ENCODE measurements around the gene SS18. TPM values are rescaled to one million over a fixed set of nuclear protein-coding genes. Genes with fewer than 3 reads are reported as not detected.

The SS18 gene
- total RNA-seq, 2 experiments from 2014 or later, result 59.3 to 64.5 TPM

DNA sequence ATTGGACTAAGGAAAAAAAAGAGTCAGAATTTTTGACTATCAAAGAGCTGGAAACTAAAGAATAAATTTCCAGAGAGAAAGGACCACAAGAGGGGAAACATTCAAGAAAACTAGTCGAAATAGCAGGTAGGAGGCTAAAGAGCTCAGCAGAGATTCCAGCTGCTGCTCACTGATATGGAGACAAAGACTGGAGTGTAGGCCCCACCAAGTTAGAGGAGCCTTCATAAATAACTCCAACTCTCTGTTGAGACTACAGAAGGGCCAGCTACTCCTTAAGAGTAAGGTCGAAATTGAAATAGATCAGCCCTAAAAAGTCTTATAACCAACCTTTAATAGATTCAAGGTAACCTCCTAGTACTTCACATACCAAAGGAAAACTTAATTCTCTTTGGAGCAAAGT is 31.1 kb downstream of the SS18 start:
- no peak for DNase-seq
- Mint-ChIP-seq H3K9me3 (ENCODE audit: insufficient read depth) (no peaks in the 10 kb centered on the region), H3K27me3 (ENCODE audit: low read depth) (no peaks in the 10 kb centered on the region), H3K36me3 (ENCODE audit: low read depth) (peaks cover 37% of the 10 kb centered on the region), H3K27ac (no peak overlapping the region), H3K4me3 (no peak overlapping the region), H3K4me1 (ENCODE audit: low read depth) (peaks cover 3% of the 10 kb centered on the region)
- ATAC-seq, result no peak
- CTCF ChIA-PET, result no interaction called here
- POLR2A ChIA-PET, result no interaction called here

DNA sequence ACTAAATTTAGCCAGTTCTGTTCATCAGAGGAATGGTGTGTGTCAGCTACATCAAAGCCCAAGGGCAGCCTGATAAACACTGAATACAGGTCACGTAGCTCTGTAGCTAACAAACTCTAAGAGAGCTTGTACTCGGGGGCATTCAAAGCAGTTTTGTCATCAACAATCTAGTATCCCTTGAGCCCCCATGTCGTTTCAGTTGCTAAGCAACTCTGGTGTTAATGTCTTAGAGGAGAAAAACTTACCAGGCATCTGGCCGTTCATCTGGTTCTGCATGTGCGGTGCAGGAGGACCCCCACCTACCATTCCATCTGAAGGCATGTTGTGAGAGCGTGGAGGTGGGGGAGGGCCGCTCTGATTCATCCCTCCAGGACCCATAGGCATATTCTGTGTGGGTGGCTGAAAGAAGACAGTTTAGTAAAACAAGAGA is 33.1 kb downstream of the SS18 start:
- H3K27ac Mint-ChIP-seq, result no peak overlapping the region
- no peaks in the 10 kb centered on the region for H3K9me3 Mint-ChIP-seq (ENCODE audit: insufficient read depth)
- no peak overlapping the region for H3K4me3 Mint-ChIP-seq
- H3K36me3 Mint-ChIP-seq (ENCODE audit: low read depth), result peaks cover 46% of the 10 kb centered on the region
- H3K27me3 Mint-ChIP-seq (ENCODE audit: low read depth), result no peaks in the 10 kb centered on the region
- POLR2A ChIA-PET, result no interaction called here
- DNase-seq (no peak), ATAC-seq (no peak)
- CTCF ChIA-PET, result no interaction called here
- no peaks in the 10 kb centered on the region for H3K4me1 Mint-ChIP-seq (ENCODE audit: low read depth)

DNA sequence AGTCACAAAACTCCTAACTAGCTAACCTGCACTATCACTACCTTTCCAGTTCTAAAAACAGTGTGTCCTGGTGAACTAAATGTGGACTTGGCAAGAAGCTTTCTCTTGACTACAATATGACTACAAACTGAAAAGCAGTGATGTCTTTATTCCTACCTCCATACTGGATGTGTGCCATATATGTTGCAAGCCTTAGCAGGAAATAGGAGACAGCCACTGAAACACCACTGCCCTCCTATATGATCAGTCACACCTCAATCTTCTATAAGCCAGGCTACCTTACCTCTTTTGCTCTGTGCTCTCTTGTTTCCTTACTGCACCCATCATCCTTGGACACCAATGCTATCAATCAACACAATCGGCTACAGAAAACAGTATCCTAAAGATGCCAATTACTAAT is 34.1 kb downstream of the SS18 start:
- Mint-ChIP-seq H3K9me3 (ENCODE audit: insufficient read depth) (no peaks in the 10 kb centered on the region), H3K36me3 (ENCODE audit: low read depth) (peaks cover 44% of the 10 kb centered on the region), H3K4me3 (no peak overlapping the region), H3K27me3 (ENCODE audit: low read depth) (no peaks in the 10 kb centered on the region), H3K27ac (no peak overlapping the region), H3K4me1 (ENCODE audit: low read depth) (no peaks in the 10 kb centered on the region)
- ATAC-seq, result no peak
- CTCF ChIA-PET, result interaction anchor here (0.7 kb wide), 1 partner anchor 11 kb away, joined by 3 read pairs; no protein-coding TSS in a partner anchor
- POLR2A ChIA-PET, result no interaction called here
- no peak for DNase-seq

DNA sequence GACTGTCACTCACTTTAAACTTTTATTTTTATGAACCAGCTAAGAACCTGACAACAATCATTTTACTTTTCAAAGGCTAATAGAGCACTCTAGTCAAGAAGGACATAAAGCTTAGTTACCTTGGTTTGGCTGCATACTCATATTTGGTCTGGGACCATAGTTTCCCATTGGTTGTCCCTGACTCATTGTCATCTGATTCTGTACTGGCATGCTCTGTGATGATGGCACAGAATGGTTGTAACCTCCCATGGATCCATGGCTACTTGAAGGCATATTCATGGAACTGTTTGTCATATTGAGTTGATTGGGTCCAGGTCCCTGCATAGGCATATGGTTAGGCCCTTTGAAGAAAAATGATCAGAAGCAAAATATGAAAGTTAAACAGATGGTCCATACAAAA is 37.9 kb downstream of the SS18 start:
- no peak overlapping the region for H3K4me3 Mint-ChIP-seq
- no peaks in the 10 kb centered on the region for H3K9me3 Mint-ChIP-seq (ENCODE audit: insufficient read depth)
- CTCF ChIA-PET, result no interaction called here
- ATAC-seq (no peak), DNase-seq (no peak)
- POLR2A ChIA-PET, result no interaction called here
- peaks cover 38% of the 10 kb centered on the region for H3K36me3 Mint-ChIP-seq (ENCODE audit: low read depth)
- H3K27me3 Mint-ChIP-seq (ENCODE audit: low read depth), result no peaks in the 10 kb centered on the region
- H3K4me1 Mint-ChIP-seq (ENCODE audit: low read depth), result peaks cover 2% of the 10 kb centered on the region
- H3K27ac Mint-ChIP-seq, result no peak overlapping the region

DNA sequence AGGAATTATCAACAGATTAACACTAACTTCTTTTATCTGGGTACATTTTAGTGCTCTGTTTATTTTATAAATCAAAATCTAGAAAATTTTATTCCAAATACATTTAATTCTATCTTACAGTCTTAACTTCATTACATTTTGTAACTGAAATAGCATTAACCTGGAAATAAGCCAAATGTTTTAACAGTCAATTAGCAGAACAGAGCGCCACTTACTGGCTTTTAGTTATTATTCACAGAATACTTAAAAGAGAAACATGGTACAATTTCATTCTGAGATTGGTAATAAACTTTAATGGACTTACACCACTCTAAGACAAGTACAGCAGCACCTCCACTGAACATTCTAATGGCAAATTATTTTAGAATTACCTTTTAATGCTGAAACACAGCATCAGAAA is 38.6 kb downstream of the SS18 start:
- ATAC-seq (no peak), DNase-seq (no peak)
- Mint-ChIP-seq H3K27ac (no peak overlapping the region), H3K36me3 (ENCODE audit: low read depth) (peaks cover 37% of the 10 kb centered on the region), H3K4me1 (ENCODE audit: low read depth) (peaks cover 2% of the 10 kb centered on the region), H3K4me3 (no peak overlapping the region), H3K27me3 (ENCODE audit: low read depth) (no peaks in the 10 kb centered on the region), H3K9me3 (ENCODE audit: insufficient read depth) (no peaks in the 10 kb centered on the region)
- CTCF ChIA-PET, result no interaction called here
- POLR2A ChIA-PET, result no interaction called here

DNA sequence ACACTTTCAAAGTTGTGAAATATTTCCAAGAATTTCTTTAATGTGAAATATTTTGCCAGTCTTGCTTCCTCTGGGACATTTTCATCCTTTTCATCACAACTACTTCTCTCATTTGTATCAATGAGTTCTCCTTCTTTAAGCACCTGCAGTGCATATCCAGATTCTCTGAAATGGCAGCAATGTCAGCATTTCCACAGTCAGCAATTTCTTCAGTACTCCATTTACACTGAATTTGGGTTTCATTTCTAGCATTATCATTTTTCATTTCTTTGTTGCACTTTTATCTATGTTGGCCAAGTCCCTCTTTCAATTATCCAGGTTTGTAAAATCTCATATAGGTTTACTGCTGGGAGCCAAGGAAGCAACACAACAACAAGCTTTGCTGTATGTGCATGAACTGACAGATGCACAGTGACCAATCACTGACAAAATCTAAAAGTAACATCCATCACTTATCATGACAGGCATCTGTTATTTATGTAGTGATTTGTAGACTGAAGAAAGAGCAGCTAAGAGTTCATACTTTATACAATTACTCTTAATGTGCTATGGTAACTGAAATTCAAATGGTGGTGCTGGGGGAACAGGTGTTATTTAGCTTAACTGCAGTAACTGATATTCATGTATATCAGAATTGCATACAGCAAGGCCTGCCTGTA is 43.9 kb downstream of the SS18 start:
- ChIA-PET POLR2A (no interaction called here), CTCF (no interaction called here)
- no peak overlapping the region for H3K27ac Mint-ChIP-seq
- no peaks in the 10 kb centered on the region for H3K27me3 Mint-ChIP-seq (ENCODE audit: low read depth)
- H3K9me3 Mint-ChIP-seq (ENCODE audit: insufficient read depth), result no peaks in the 10 kb centered on the region
- H3K36me3 Mint-ChIP-seq (ENCODE audit: low read depth), result peaks cover 37% of the 10 kb centered on the region
- no peak for ATAC-seq
- H3K4me3 Mint-ChIP-seq, result no peak overlapping the region
- DNase-seq, result no peak
- H3K4me1 Mint-ChIP-seq (ENCODE audit: low read depth), result peaks cover 2% of the 10 kb centered on the region

DNA sequence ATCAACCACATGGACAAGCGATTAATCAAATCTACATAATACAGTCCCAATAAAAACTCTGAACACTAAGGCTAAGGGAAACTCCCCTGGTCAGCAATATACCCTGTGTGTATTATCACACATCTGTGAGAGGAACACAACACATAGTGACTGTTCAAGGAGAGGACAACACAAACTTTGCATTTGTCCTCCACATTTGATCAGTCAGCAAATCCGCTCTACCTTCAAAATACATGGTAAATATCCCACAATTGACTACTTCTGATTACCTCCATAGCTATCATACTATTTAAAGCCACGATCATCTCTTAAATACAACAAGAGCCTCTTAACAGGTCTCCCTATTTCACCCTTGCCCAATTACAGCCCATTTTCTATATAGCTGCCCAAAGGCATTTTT is 45.6 kb downstream of the SS18 start:
- Mint-ChIP-seq H3K36me3 (ENCODE audit: low read depth) (peaks cover 35% of the 10 kb centered on the region), H3K4me1 (ENCODE audit: low read depth) (peaks cover 2% of the 10 kb centered on the region), H3K4me3 (no peak overlapping the region), H3K27ac (no peak overlapping the region), H3K9me3 (ENCODE audit: insufficient read depth) (no peaks in the 10 kb centered on the region), H3K27me3 (ENCODE audit: low read depth) (no peaks in the 10 kb centered on the region)
- ATAC-seq, result no peak
- no peak for DNase-seq
- CTCF ChIA-PET, result no interaction called here
- POLR2A ChIA-PET, result no interaction called here

DNA sequence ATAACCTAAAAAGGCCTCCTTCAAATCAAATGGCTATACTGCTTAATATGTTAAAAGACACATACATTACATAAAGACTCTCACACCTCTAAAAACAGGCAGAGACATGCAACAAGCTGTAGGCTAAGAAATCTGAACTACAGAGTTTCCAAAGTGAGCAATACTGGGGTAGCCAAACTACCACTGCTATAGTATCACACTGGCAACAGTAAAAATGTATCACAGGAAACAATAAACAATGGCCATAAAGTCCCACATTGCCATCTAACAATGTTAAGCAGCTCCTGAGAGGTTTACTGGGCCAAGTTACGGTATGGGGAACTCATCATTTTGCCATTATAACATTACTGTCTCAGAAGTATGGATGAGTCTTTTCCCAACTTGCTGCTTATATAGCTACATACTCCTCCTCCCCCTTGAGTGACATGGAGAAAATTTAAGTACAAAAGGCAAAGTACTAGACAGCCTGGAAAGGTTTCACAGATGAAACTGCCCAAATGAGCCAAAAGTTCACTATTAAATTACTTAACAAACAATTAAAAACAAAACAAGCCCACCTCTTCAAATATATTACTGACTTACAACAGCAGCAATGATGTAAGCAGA is 50.3 kb downstream of the SS18 start:
- no peak overlapping the region for H3K27ac Mint-ChIP-seq
- CTCF ChIA-PET, result no interaction called here
- H3K27me3 Mint-ChIP-seq (ENCODE audit: low read depth), result no peaks in the 10 kb centered on the region
- ATAC-seq (no peak), DNase-seq (no peak)
- no peaks in the 10 kb centered on the region for H3K9me3 Mint-ChIP-seq (ENCODE audit: insufficient read depth)
- peaks cover 29% of the 10 kb centered on the region for H3K36me3 Mint-ChIP-seq (ENCODE audit: low read depth)
- H3K4me3 Mint-ChIP-seq, result no peak overlapping the region
- POLR2A ChIA-PET, result no interaction called here
- no peaks in the 10 kb centered on the region for H3K4me1 Mint-ChIP-seq (ENCODE audit: low read depth)

DNA sequence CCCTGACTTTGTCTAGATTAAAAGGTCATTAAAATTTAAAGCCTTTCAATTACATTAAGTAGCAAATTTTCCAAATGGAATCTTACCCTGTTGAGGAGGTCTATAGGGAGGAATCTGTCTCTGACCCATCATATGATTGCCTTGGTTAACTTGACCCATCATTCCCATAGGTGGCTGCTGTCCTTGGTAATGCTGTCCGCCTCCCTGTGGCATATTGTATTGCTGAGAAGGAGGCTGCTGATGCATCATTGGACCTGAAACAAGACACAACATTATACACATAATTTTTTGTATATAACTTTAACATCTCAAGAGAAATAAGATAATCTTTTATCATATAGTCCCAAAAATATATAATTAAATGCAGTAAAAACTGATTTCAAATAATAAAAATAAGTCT is 51.2 kb downstream of the SS18 start:
- ChIA-PET POLR2A (no interaction called here), CTCF (no interaction called here)
- no peak overlapping the region for H3K27ac Mint-ChIP-seq
- peaks cover 30% of the 10 kb centered on the region for H3K36me3 Mint-ChIP-seq (ENCODE audit: low read depth)
- no peak overlapping the region for H3K4me3 Mint-ChIP-seq
- no peak for DNase-seq
- no peak for ATAC-seq
- no peaks in the 10 kb centered on the region for H3K27me3 Mint-ChIP-seq (ENCODE audit: low read depth)
- H3K9me3 Mint-ChIP-seq (ENCODE audit: insufficient read depth), result no peaks in the 10 kb centered on the region
- no peaks in the 10 kb centered on the region for H3K4me1 Mint-ChIP-seq (ENCODE audit: low read depth)

DNA sequence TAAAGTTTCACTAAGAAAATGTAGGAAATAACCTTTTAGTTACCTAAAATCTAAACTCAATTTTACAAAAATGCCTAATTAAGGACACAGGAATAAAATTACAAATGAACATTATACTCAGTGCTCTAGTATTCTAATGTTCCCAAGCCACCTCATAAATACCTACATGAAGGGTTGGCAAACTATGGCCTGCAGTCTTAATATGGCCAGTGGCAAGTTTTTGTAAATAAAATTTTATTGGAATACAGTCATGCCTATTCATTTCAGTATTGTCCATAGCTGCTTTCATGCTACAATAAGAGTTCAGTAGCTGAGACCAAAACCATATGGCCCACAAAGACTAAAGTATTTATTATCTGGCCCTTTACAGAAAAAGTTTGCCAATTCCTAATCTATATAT is 53.8 kb downstream of the SS18 start:
- ChIA-PET CTCF (no interaction called here), POLR2A (no interaction called here)
- H3K27me3 Mint-ChIP-seq (ENCODE audit: low read depth), result no peaks in the 10 kb centered on the region
- no peaks in the 10 kb centered on the region for H3K4me1 Mint-ChIP-seq (ENCODE audit: low read depth)
- peaks cover 43% of the 10 kb centered on the region for H3K36me3 Mint-ChIP-seq (ENCODE audit: low read depth)
- no peak overlapping the region for H3K27ac Mint-ChIP-seq
- H3K9me3 Mint-ChIP-seq (ENCODE audit: insufficient read depth), result no peaks in the 10 kb centered on the region
- ATAC-seq (no peak), DNase-seq (no peak)
- no peak overlapping the region for H3K4me3 Mint-ChIP-seq

DNA sequence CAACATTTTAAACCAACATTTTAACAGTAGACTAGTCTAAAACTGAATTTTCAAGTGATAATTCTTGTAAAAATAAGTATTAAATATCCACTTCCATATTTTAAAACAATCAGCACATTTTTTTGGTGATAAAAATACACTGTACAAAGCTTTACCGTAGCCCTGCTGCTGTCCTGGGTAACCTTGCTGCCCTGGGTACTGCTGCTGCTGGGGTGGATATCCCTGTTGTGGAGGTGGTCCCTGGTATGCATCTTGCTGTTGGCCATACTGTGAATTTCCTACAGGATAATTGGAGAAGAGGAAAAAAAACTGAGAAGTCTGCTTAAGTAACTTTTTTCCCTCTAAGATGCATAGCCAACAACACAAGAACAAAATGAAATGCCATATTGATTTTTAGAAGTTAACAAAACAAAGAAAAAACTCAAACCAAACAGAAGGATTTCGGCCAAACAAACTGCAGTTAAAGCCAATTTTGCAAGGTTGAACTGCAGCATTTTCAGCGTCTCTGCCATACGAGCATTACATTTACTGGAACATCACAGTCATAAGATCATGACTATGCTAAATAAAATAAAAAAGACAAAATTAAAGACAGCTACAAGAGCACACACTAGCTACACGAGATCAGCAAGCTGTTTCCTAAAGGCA is 55.4 kb downstream of the SS18 start:
- Mint-ChIP-seq H3K4me3 (no peak overlapping the region), H3K4me1 (ENCODE audit: low read depth) (no peaks in the 10 kb centered on the region), H3K27ac (no peak overlapping the region), H3K27me3 (ENCODE audit: low read depth) (no peaks in the 10 kb centered on the region), H3K36me3 (ENCODE audit: low read depth) (peaks cover 50% of the 10 kb centered on the region), H3K9me3 (ENCODE audit: insufficient read depth) (no peaks in the 10 kb centered on the region)
- ChIA-PET CTCF (no interaction called here), POLR2A (no interaction called here)
- no peak for DNase-seq
- ATAC-seq, result no peak

DNA sequence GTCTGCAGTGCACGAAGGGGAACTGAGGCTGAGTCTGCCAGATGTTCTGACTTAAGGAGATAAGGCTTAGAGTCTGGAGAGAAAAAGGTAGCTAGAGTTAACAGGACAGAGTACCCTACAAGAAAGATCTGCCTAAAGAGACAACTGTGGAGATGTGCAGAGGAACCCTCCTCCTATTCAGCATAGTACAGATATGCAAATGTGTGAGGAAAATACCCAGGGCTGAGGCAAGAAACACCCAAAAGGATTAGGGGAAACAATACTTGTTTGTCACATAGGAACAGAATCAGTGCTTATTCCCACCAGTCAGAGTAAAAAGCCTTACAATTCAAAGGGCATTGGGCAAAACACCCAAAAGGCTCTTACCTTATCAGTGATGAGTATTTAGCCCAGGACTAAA is 67.8 kb downstream of the SS18 start:
- CTCF ChIA-PET, result no interaction called here

More for the DNA sequence above, 67.8 kb downstream of the SS18 start:
- H3K27me3 Mint-ChIP-seq (ENCODE audit: low read depth), result no peaks in the 10 kb centered on the region
- H3K4me1 Mint-ChIP-seq (ENCODE audit: low read depth), result peaks cover 8% of the 10 kb centered on the region
- H3K36me3 Mint-ChIP-seq (ENCODE audit: low read depth), result peaks cover 64% of the 10 kb centered on the region
- H3K27ac Mint-ChIP-seq, result no peak overlapping the region
- DNase-seq, result no peak
- H3K9me3 Mint-ChIP-seq (ENCODE audit: insufficient read depth), result no peaks in the 10 kb centered on the region
- no peak for ATAC-seq
- POLR2A ChIA-PET, result no interaction called here
- H3K4me3 Mint-ChIP-seq, result no peak overlapping the region
